Activated CD4-positive, alpha-beta T cell treated with anti-CD3 and anti-CD28 coated beads for 4 hours (primary cell): Measurements from ENCODE around the gene FXYD2.

ENCODE experiments used
- DNase-seq, 2 donors: peaks; one replicate each; pipeline ENCODE4 v3.0.0-alpha.2; 2020

Gene FXYD2

DNA sequence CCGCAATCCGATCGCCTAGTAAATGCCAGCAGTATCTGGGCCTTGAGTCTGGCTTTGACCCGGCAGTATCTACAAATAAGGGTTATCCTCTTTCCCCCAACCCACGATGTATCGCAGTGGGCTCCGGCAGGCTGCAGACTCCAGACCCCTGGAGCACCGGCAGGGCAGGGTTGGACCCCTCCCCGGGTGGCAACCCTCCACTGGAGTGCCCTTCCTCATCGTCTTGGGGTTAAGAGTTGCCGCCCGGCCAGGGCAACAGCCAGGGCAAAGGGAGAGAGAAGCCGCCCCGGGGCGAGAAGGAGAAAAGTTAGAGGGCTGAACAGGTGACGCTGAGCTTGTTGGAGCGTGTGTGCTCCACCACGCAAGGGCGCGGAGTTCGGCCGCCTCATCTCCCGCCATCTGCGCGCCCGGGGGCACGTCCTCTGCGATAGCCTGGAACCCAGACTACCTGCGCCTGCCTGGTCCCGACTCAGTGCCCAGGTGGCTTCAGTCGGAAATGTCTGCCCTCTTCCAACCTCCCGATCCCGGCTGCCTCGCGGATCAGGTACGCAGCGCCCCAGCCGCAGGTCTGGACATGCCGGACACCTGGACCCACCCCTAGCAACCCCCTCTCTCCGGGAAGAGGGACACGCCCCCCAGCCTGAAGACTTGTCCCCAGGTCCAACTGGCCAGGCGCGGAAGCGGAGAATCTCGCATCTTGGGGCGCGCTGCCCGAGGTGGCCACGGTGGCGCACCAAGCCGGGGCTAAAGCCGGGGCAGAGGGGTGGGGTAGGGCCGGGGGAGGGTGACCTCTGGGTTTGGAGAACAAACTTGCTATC is 28.7 kb downstream of the FXYD2 start:
- no peak for DNase-seq

DNA sequence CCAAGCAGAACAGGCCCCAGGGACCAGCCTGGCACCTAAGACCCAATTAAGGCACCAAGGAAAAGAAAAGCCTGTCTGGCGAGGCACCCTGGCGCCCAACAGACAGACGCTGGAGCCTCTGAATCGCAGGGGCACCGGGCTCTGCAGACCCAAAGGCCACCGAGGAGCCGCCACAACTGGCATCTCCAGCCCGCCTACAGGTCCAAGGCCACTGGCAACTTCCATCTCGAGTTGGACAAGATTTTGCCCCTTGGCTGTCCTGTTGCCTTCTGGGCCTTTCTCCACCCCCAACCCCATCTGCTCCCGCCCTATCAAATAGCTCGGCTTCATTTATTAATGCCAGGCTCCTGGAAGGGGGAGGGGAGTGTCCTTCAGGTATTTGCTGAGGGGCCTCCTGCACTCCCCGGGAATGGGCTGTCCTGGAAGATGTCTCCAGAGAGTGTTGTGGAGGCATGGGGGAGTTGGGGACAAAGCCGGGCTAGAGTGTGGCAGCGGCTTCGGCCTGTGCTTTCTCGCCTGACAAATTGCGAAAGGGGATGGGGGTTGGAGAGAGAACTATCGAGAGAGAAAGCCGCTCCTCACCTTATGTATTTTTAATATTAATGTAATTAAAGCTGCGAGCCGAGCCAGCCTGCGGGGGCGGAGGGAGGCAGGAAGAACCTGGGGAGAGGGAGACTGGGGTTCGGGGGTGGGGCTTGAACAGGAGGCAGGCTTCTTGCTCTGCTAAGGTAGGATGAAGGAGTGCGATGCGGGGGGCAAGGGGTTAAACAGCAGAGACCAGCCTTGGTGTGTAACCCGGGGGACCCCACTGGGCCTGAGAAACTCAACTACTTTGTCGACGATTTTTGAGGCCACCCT is 29.5 kb downstream of the FXYD2 start:
- DNase-seq, result no peak

DNA sequence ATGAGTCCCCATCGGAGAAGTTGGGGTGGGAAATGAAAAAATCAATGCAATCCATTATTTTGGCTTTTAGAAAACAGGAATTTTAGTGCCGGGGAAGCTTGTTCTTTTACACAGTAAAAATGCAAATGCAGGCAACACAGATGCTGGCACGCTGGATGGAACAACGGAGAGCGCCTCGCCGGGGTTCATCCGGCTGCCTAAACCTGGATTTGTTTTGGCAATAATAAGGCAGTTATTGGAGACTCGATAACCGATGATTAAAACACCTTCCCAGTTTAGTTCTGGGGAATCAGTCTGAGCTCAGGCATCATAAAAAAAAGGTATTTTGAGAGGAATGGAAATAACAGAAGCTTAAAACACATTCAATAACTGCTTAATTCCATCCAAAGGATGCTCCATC is 30.4 kb downstream of the FXYD2 start:
- DNase-seq, result no peak

DNA sequence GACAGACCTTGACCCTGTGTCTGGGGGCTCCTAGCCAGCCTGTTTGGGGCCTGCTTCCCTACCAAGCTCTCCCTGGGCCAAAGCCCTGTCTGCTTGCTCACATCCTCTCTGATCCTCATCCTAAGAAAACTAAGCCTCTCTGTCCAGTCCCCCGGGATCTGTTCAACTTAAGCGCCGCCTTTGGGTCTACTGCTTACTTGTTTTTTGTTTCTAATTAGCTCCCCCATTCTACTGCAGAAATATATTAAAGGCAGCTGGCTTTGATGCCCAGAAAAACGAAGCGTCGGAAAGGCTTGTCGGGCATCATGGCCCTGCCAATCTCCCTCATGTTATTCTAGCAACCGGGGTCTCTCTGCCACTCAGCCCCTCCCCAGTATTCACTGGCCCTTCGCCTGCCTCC is 31.0 kb downstream of the FXYD2 start:
- no peak for DNase-seq

DNA sequence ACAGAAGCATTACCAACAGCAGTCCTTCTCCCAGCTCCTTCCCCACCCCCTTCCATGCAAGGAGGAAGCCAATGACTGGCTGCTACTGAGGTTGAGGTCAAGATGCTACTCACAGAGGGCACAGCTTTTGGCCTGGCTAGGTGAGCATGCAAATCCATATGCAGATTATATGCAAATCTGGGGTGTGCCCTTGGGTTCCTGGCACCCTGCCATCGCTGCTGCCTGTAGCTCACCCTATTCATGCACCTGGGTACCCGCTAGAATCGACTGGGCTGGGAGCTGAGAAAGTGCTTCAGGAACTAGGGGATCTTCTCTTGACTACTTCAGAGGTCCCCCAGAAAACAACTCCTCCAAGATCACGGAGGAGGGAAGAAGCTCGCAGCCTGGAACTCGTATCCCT is 31.6 kb downstream of the FXYD2 start:
- DNase-seq, result no peak

DNA sequence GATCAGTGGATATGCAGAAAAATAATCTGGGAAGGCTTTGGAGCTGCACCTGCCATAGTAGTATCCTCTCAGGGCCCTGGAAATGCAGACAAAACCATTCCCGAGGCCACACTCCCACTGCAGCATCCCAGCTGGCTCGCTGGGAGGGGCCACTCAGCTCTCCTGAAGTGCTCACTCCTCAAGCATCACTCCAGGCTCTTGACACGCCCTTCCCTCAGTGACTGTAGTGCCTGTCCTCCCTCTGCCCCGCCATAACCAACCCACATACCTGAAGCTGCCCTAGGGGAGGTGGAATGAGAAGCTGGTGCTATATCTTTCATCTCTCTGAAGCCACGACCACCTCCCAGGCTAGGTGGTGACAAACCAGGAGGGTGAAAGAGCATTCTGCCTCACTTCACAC is 32.3 kb downstream of the FXYD2 start:
- no peak for DNase-seq

DNA sequence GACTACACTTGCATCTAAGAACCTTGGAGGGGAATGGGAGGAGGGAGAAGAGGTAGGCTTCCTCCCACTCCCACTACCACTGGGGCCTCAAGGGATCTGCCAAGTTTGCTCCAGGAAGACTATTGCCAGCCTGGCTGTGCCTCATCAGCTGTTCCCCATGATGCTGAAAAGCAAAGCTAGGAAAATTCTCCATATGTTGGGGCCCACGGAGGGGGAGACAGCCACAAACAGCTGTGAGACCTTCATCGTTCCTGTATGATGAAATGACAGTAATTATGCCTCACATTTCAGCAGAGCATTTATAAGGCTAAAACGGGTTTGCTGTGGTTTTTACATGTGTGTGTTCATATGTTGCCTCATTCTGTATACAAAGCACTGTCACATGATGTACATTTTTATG is 34.3 kb downstream of the FXYD2 start:
- no peak for DNase-seq

DNA sequence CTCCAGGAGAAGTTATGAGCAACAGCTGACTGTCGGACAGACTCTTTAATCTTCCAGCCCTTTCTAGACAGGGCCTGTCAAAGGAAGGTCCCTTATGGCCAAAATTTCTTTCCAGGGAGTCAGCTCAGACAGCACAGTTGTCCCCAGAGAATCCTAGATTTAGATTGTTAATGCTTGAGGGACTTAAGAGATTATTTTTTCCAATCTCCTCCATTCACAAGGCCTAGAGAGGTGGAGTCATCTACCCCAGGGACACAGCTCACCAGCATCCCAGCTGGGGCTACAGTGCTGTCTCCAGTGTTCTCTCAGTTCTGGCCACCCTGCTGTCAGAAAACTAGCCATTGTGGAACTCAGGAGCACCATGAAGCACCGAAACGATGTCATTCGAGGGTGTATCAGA is 35.3 kb downstream of the FXYD2 start:
- no peak for DNase-seq

DNA sequence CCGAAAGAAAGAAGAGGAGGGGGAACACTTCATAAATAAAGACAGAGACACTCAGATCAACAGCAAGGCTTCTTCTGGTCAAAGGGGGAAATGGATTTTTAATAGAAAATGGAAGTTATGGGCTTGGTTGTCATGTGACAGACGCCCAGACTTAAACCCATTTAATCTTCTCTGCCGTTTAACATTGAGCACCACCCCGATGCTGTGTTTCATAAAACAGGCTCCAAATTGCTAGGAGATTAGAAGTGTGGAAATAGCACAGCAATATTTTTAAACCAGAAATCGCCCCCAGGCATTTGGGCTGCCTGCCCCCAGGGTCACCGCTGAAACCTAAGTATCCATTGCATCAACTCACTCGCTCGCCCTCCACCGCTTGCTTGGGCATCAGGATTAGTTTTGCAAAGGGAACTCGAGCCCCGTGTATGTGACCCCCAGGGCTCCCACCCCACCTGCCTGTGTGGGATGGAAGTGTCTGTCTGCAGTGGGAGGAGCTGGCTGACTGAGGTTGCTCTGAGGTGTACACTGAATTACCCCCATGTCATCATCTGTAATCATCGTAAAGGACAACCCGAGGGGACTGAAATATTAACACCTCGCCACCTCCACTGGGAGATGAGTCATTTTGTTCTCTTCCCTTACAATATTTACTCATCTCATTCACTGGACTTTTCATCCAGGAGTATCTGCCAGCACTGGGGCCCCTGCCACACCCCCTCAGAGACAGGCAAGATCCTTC is 38.2 kb downstream of the FXYD2 start:
- DNase-seq, result no peak

DNA sequence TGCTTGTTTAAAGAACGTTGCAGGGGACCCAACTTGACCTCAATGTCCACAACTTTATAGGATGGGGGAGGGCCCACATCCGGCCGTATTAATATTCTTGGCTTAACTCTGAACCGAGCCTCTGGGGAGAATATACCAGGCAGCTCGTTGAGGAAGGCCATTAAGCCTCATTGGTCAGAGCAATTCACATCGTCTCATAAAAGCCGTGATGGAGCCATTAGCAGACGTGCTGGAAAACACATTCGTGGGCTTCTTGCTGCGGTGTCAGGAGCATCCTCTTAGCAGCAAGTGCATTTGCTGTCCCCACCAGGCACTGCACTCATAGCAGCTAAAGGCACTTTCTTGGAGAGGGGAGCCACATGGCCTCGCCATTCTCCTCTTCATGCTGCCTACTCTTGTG is 42.4 kb downstream of the FXYD2 start:
- no peak for DNase-seq

DNA sequence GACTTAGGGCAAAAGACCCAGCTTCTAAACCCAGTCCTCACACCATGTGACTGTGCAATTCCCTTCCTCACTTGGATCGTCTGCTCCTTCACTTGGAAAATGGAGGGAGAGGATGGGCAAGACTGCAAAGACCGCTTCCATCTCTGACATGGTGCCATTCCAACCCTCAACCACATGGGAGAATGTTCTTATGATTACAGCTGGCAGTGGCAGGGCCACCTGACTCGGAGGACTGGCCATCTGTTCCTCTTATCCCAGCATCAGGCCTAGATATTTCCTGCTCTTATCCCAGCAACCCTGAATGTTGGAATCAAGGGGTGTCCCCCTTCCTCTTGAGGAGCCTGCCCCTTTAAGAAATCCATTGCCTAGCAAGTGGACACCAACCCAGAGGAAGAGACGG is 42.9 kb downstream of the FXYD2 start:
- DNase-seq, result no peak

DNA sequence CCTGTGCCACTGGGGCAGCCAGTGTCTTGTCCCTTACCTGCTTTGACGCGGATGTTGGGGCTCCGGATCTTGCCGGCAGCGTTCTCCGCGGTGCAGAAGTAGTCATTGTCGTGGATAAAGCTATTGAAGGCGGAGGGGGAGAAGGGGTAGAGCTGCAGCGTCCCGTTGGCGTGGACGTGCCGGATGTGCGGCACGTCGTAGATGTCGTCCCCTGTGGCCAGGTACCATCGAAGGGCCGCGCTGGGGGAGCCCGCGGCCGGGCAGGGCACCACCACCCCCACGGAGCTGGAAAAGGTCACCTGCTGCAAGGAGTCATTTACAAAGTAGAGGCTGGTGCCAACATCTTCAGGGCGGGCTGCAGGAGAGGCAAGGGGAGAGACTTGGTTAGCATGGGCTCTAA is 44.1 kb downstream of the FXYD2 start:
- no peak for DNase-seq

DNA sequence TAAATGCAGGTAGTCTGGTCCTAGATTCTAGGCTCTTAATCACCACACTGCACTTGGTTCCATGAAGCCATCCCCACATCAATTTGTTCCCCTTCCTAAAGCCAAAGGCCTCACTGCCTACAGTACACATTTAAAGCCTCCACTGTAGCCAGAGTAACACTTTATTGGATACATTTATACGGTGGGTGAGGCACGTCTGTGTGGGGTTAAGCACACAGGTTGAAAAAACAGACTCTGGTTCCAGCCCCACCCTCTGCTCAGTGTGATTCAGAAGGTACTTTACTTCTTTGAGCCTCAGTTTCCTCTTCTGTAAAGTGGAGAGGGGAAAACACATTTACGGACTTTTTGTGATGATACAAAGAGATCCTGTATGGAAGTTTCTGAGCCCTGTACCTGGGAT is 50.0 kb downstream of the FXYD2 start:
- no peak for DNase-seq

DNA sequence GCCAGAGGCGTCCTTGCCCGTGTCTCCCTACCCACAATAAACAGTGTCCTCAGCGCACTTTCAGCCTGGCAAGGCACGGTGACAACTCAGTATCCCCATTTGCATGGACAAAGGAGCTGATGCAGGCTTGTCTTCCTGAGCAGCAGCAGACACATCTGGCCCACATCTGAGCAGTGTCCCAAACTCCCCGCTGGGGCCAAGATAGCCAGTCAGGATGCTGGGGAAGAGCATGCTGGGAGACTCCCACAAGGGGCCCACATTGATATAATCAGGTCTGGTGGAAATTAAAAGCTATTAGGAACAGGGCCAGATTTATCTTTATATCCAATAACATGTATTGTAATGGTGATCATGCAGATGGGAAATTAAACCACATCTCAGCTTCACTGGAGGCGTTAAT is 52.2 kb downstream of the FXYD2 start:
- DNase-seq, result no peak

DNA sequence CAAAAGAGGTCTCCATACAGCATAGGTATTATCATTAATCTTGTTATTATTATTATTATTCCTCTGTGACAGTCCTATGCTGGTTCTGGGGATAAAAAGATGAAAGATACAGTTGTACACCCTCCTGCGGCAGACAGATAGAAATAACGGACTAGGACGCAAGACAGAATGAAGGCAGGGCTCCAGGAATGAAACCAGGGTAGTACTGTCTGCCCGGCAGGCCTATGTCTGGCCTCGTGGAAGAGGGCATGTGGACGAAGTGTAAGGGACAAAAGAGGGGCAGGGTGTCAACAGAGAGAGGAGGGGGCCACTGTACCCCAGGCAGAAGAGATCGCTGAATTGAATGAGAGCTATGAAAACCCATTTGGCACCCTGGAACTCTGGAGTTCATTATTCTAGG is 52.7 kb downstream of the FXYD2 start:
- DNase-seq, result no peak

DNA sequence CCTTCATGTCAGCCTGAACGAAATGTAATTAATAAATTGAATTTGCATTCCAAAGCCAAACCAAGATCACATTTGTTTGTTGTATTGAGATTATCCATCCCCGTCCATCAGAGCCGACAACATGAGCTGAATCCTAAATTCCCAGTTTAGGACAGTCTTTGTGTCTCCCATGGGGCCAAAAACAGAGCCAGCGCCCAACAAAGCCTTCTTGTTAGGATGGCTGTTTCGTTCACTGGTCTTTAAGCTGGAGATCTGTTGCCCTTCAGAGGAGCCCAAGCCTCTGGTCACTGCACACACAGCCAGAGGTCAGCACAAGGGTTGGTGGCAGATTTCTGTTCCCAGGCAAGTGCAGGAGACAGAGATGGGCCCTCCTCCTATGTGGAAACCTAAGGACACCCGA is 53.3 kb downstream of the FXYD2 start:
- no peak for DNase-seq

DNA sequence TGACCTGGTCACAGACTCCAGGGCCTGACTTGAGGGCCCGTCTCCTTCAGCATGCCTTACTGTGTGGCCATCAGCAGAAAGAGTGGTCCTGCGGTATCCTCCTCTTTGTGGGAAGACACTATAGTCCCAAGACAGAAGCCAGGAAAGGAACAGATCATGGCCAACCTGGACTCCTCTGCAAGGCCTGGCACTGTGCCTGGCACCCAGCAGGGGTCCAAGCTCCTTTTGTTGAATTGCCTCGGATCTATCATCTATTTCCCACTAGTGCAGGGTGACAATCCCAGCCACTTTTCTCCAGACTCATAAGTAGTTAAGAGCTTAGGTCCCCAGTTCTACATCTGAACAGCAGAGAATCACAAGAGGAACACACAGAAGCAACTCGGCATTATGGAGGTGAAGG is 54.5 kb downstream of the FXYD2 start:
- DNase-seq, result no peak
